Parathyroid adenoma (tissue), 2 donors: Measurements from ENCODE around the gene LAGE3.
A peak's percentile ranks its signal among the peaks of the same experiment; 100 is the strongest.

ENCODE experiments used
- H2AFZ ChIP-seq: fragments of 300-600 bp; sonication (generic); one replicate; pipeline ENCODE4 v1.7.0; 2017; ENCODE audit warnings: antibody characterized with exemption, mild to moderate bottlenecking
- H3K27ac ChIP-seq: fragments of 300-600 bp; sonication (generic); one replicate; pipeline ENCODE4 v1.7.0; 2017
- H3K27me3 ChIP-seq: fragments of 300-600 bp; sonication (generic); one replicate; pipeline ENCODE4 v1.7.0; 2017; ENCODE audit warnings: low read length; ENCODE audit not compliant: control insufficient read depth, insufficient read depth
- H3K36me3 ChIP-seq: fragments of 300-600 bp; sonication (generic); one replicate; pipeline ENCODE4 v1.7.0; 2017; ENCODE audit warnings: low read length; ENCODE audit not compliant: control insufficient read depth, insufficient read depth
- H3K4me1 ChIP-seq: fragments of 300-600 bp; sonication (generic); one replicate; pipeline ENCODE4 v1.7.0; 2017; ENCODE audit warnings: control low read depth
- H3K4me2 ChIP-seq: fragments of 300-600 bp; sonication (generic); one replicate; pipeline ENCODE4 v1.7.0; 2017; ENCODE audit warnings: low read length
- H3K4me3 ChIP-seq: fragments of 300-600 bp; sonication (generic); one replicate; pipeline ENCODE4 v1.7.0; 2017; ENCODE audit warnings: low read depth, low read length
- H3K79me2 ChIP-seq: fragments of 300-600 bp; sonication (generic); one replicate; pipeline ENCODE4 v1.7.0; 2017; ENCODE audit warnings: control low read depth
- H3K9ac ChIP-seq: fragments of 300-600 bp; sonication (generic); one replicate; pipeline ENCODE4 v1.7.0; 2017; ENCODE audit warnings: mild to moderate bottlenecking
- H3K9me3 ChIP-seq: fragments of 300-600 bp; sonication (generic); one replicate; pipeline ENCODE4 v1.7.0; 2017; ENCODE audit warnings: low read length; ENCODE audit not compliant: control insufficient read depth
- TF ChIP-seq, protein P1 (sequence below): fragments of 300-600 bp; sonication (generic); IDR thresholded peaks from one replicate; pipeline ENCODE4 v1.7.0; 2017; ENCODE audit warnings: antibody characterized with exemption, mild to moderate bottlenecking
- donor health status: primary hyperparathyroidism.

The LAGE3 gene

GRCh38 chrX:154430916-154431315, 48.2 kb downstream of the LAGE3 start:
- Histone ChIP-seq H3K27ac (no peak overlapping the region), H3K9ac (no peak overlapping the region), H3K4me1 (peaks cover 4% of the 10 kb centered on the region), H3K9me3 (no peaks in the 10 kb centered on the region), H3K27me3 (no peaks in the 10 kb centered on the region), H3K4me2 (peak overlapping the region; percentile 35), H3K36me3 (no peaks in the 10 kb centered on the region), H2AFZ (no peak overlapping the region), H3K79me2 (peaks cover 2% of the 10 kb centered on the region), H3K4me3 (no peak overlapping the region)
- TF ChIP-seq, protein P1, sequence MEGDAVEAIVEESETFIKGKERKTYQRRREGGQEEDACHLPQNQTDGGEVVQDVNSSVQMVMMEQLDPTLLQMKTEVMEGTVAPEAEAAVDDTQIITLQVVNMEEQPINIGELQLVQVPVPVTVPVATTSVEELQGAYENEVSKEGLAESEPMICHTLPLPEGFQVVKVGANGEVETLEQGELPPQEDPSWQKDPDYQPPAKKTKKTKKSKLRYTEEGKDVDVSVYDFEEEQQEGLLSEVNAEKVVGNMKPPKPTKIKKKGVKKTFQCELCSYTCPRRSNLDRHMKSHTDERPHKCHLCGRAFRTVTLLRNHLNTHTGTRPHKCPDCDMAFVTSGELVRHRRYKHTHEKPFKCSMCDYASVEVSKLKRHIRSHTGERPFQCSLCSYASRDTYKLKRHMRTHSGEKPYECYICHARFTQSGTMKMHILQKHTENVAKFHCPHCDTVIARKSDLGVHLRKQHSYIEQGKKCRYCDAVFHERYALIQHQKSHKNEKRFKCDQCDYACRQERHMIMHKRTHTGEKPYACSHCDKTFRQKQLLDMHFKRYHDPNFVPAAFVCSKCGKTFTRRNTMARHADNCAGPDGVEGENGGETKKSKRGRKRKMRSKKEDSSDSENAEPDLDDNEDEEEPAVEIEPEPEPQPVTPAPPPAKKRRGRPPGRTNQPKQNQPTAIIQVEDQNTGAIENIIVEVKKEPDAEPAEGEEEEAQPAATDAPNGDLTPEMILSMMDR = no peak

DNA sequence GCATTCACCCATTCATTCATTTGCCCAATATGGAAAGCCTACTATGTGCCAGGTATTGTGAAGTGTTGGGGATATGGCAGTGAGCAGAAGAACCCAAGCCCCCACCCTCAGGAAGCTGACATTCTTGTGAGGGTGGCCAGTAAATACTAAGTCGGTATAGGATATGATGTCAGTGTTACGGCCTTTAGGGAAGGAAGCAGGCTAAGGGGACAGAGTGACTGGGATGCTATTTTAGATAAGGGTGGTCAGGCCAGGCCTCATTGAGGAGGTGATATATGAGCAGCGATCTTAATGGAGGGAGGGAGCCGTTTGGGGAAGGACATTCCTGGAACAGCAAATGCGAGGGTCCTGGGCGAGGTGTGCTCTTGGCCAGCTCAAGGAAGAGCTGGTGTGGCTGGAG, 48.6 kb downstream of the LAGE3 start:
- Histone ChIP-seq H3K4me2 (peak overlapping the region; percentile 35), H3K27me3 (no peaks in the 10 kb centered on the region), H3K36me3 (no peaks in the 10 kb centered on the region), H3K9ac (no peak overlapping the region), H2AFZ (no peak overlapping the region), H3K79me2 (peaks cover 2% of the 10 kb centered on the region), H3K4me1 (peaks cover 4% of the 10 kb centered on the region), H3K27ac (no peak overlapping the region), H3K9me3 (no peaks in the 10 kb centered on the region), H3K4me3 (no peak overlapping the region)
- TF ChIP-seq, protein P1 = no peak

GRCh38 chrX:154429711-154430110, 49.4 kb downstream of the LAGE3 start:
- Histone ChIP-seq H3K9ac (no peak overlapping the region), H3K4me1 (peaks cover 4% of the 10 kb centered on the region), H3K4me3 (peak overlapping the region; percentile 70), H3K4me2 (peak overlapping the region; percentile 64), H3K9me3 (no peaks in the 10 kb centered on the region), H3K79me2 (peaks cover 2% of the 10 kb centered on the region), H3K27me3 (no peaks in the 10 kb centered on the region), H2AFZ (no peak overlapping the region), H3K27ac (no peak overlapping the region), H3K36me3 (no peaks in the 10 kb centered on the region)
- TF ChIP-seq, protein P1 = no peak

DNA sequence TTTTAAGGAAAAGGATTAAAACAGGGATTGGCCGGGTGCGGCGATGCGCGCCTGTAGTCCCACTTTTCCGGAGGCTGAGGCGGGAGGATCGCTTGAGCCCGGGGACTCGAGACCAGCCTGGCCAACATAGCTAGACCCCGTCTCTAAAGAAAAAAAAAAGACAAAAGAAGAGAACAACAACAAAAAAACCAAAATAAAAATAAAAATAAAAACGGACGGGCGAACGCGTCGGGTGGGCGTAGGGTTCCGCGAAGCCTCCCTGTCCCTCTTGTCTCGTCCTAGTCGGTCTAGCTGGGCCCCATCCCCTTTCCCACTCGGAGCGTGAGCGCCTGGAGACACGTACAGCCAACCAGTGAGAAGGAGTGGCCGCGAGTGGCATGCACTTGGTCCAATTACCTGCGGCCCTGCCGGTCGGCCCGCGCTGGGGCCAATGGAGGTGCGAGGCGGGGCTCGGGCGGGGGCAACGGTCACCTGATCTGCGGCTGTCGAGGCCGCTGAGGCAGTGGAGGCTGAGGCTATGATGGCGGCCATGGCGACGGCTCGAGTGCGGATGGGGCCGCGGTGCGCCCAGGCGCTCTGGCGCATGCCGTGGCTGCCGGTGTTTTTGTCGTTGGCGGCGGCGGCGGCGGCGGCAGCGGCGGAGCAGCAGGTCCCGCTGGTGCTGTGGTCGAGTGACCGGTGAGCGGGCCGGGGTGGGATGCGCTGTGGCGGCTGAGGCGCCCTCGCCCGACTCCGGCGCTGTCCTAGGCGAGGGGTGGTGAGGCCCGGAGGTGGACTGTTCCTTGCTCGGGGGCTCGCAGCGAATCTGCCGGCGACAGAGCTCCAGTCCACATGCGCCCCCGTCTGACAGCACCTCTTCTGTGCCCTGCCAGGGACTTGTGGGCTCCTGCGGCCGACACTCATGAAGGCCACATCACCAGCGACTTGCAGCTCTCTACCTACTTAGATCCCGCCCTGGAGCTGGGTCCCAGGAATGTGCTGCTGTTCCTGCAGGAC, 50.6 kb downstream of the LAGE3 start, which contains the start of gene ATP6AP1:
TSS of gene ATP6AP1 (plus strand) at position 502 of the 996 bp plus-strand sequence. CDS start at position 518, 16 bp downstream.
- peaks cover 2% of the 10 kb centered on the region for H3K79me2 ChIP-seq
- H3K36me3 ChIP-seq = no peaks in the 10 kb centered on the region
- H3K4me3 ChIP-seq = peak within 1 kb of the TSS; percentile 70
- no peak within 1 kb of the TSS for H3K9ac ChIP-seq
- H3K4me1 ChIP-seq = peaks cover 4% of the 10 kb centered on the region
- TF ChIP-seq, protein P1 = no peak
- peak within 1 kb of the TSS; percentile 83 for H2AFZ ChIP-seq
- H3K9me3 ChIP-seq = no peaks in the 10 kb centered on the region
- peak within 1 kb of the TSS; percentile 64 for H3K4me2 ChIP-seq
- H3K27ac ChIP-seq = peak within 1 kb of the TSS; percentile 75
- H3K27me3 ChIP-seq = no peaks in the 10 kb centered on the region
